Measurements from ENCODE around the gene ITPKB.
"Not testable (repeated sequence)": the region's sequence is repeated elsewhere in the genome, so short reads cannot be mapped to it uniquely, and the experiment has no call there.

ITPKB gene

GRCh38 chr1:226639631-226640061 lies 99.4 kb downstream of the ITPKB start:
- WGBS, 2 donors (ENCODE audit: extremely low coverage in 2 of 2, insufficient read length in 2 of 2, insufficient replicate concordance in 1 of 2): no CpG with 5 or more reads among the region's 18 CpGs
- Histone ChIP-seq H3K4me2 (ENCODE audit: insufficient read depth, low read length, poor library complexity, severe bottlenecking) (no peak overlapping the region), H3K14ac (ENCODE audit: low read length) (no peak overlapping the region), H3K18ac (ENCODE audit: low read length) (peak overlapping the region; percentile 58), H3K36me3 (replicated peaks in 1 of 2; ENCODE audit: control insufficient read depth in 2 of 2, insufficient read depth in 2 of 2, low read length in 2 of 2) (peaks cover 0 to 15% of the 10 kb centered on the region in 2 donors), H3K79me1 (ENCODE audit: low read depth, low read length) (peaks cover 1% of the 10 kb centered on the region), H2BK5ac (ENCODE audit: low read length) (no peak overlapping the region), H3K4me3 (ENCODE audit: low read length in 2 of 2) (no peak overlapping the region), H3K9ac (ENCODE audit: low read depth, low read length, poor library complexity) (no peak overlapping the region), H4K91ac (ENCODE audit: low read depth, low read length, poor library complexity) (no peak overlapping the region), H2BK120ac (ENCODE audit: low read depth, low read length) (no peak overlapping the region), H3K27ac (replicated peaks; ENCODE audit: low read length) (no peak overlapping the region), H3K4me1 (ENCODE audit: control insufficient read depth in 2 of 2, insufficient read depth in 1 of 2, low read depth in 1 of 2, low read length in 2 of 2) (peaks cover 12 to 23% of the 10 kb centered on the region in 2 donors), H3K9me3 (replicated peaks in 1 of 2; ENCODE audit: control insufficient read depth in 2 of 2, insufficient read depth in 1 of 2, low read depth in 1 of 2, low read length in 2 of 2) (no peaks in the 10 kb centered on the region), H4K8ac (ENCODE audit: low read depth, low read length) (no peak overlapping the region), H2BK12ac (ENCODE audit: low read length) (no peak overlapping the region), H2AK5ac (ENCODE audit: low read depth, low read length) (peak overlapping the region; percentile 59), H3K27me3 (ENCODE audit: control insufficient read depth in 3 of 3, insufficient read depth in 3 of 3, low read depth in 1 of 3, low read length in 3 of 3) (no peaks in the 10 kb centered on the region), H3K4ac (ENCODE audit: low read length) (no peak overlapping the region), H2AFZ (ENCODE audit: low read length) (no peak overlapping the region), H2BK15ac (ENCODE audit: low read length) (no peak overlapping the region), H3K23ac (ENCODE audit: low read depth, low read length, poor library complexity) (no peak overlapping the region)
- DNase-seq (ENCODE audit: low spot score): no peak

GRCh38 chr1:226639206-226639605 lies 99.9 kb downstream of the ITPKB start:
- not testable (repeated sequence) for H3K4ac ChIP-seq (ENCODE audit: low read length); H3K27me3 ChIP-seq (ENCODE audit: control insufficient read depth in 3 of 3, insufficient read depth in 3 of 3, low read depth in 1 of 3, low read length in 3 of 3); H4K91ac ChIP-seq (ENCODE audit: low read depth, low read length, poor library complexity); H2BK120ac ChIP-seq (ENCODE audit: low read depth, low read length); H2BK5ac ChIP-seq (ENCODE audit: low read length); H3K4me2 ChIP-seq (ENCODE audit: insufficient read depth, low read length, poor library complexity, severe bottlenecking); H3K23ac ChIP-seq (ENCODE audit: low read depth, low read length, poor library complexity); H3K18ac ChIP-seq (ENCODE audit: low read length); H2BK12ac ChIP-seq (ENCODE audit: low read length); H3K9me3 ChIP-seq (replicated peaks in 1 of 2; ENCODE audit: control insufficient read depth in 2 of 2, insufficient read depth in 1 of 2, low read depth in 1 of 2, low read length in 2 of 2); H3K9ac ChIP-seq (ENCODE audit: low read depth, low read length, poor library complexity); H3K79me1 ChIP-seq (ENCODE audit: low read depth, low read length); H3K14ac ChIP-seq (ENCODE audit: low read length); H2AK5ac ChIP-seq (ENCODE audit: low read depth, low read length); H2BK15ac ChIP-seq (ENCODE audit: low read length); H3K27ac ChIP-seq (replicated peaks; ENCODE audit: low read length); DNase-seq (ENCODE audit: low spot score); H4K8ac ChIP-seq (ENCODE audit: low read depth, low read length); H3K4me3 ChIP-seq (ENCODE audit: low read length in 2 of 2); H2AFZ ChIP-seq (ENCODE audit: low read length)
- H3K4me1 ChIP-seq (ENCODE audit: control insufficient read depth in 2 of 2, insufficient read depth in 1 of 2, low read depth in 1 of 2, low read length in 2 of 2): peaks cover 12 to 22% of the 10 kb centered on the region in 2 donors
- H3K36me3 ChIP-seq (replicated peaks in 1 of 2; ENCODE audit: control insufficient read depth in 2 of 2, insufficient read depth in 2 of 2, low read length in 2 of 2): peaks cover 0 to 15% of the 10 kb centered on the region in 2 donors
- no CpG with 5 or more reads among the region's 8 CpGs for WGBS, 2 donors (ENCODE audit: extremely low coverage in 2 of 2, insufficient read length in 2 of 2, insufficient replicate concordance in 1 of 2)

- H3K36me3 ChIP-seq (replicated peaks in 1 of 2; ENCODE audit: control insufficient read depth in 2 of 2, insufficient read depth in 2 of 2, low read length in 2 of 2): peaks cover 0 to 15% of the 10 kb centered on the region in 2 donors
- H2AK5ac ChIP-seq (ENCODE audit: low read depth, low read length): no peak overlapping the region
- no peak overlapping the region for H2BK12ac ChIP-seq (ENCODE audit: low read length)
- H2BK15ac ChIP-seq (ENCODE audit: low read length): no peak overlapping the region
- DNase-seq (ENCODE audit: low spot score): no peak
- peaks cover 10 to 16% of the 10 kb centered on the region in 2 donors for H3K4me1 ChIP-seq (ENCODE audit: control insufficient read depth in 2 of 2, insufficient read depth in 1 of 2, low read depth in 1 of 2, low read length in 2 of 2)
- H3K79me1 ChIP-seq (ENCODE audit: low read depth, low read length): peaks cover 1% of the 10 kb centered on the region
- no CpG with 5 or more reads among the region's 16 CpGs for WGBS, 2 donors (ENCODE audit: extremely low coverage in 2 of 2, insufficient read length in 2 of 2, insufficient replicate concordance in 1 of 2)
- no peak overlapping the region for H4K91ac ChIP-seq (ENCODE audit: low read depth, low read length, poor library complexity)
- no peaks in the 10 kb centered on the region for H3K9me3 ChIP-seq (replicated peaks in 1 of 2; ENCODE audit: control insufficient read depth in 2 of 2, insufficient read depth in 1 of 2, low read depth in 1 of 2, low read length in 2 of 2)
- no peak overlapping the region for H3K23ac ChIP-seq (ENCODE audit: low read depth, low read length, poor library complexity)
- no peak overlapping the region for H3K4ac ChIP-seq (ENCODE audit: low read length)
- H3K27ac ChIP-seq (replicated peaks; ENCODE audit: low read length): no peak overlapping the region
- no peak overlapping the region for H3K18ac ChIP-seq (ENCODE audit: low read length)
- H2BK120ac ChIP-seq (ENCODE audit: low read depth, low read length): no peak overlapping the region
- no peak overlapping the region for H3K14ac ChIP-seq (ENCODE audit: low read length)
- H3K4me2 ChIP-seq (ENCODE audit: insufficient read depth, low read length, poor library complexity, severe bottlenecking): no peak overlapping the region
- H2BK5ac ChIP-seq (ENCODE audit: low read length): no peak overlapping the region
- no peak overlapping the region for H3K9ac ChIP-seq (ENCODE audit: low read depth, low read length, poor library complexity)
- H3K4me3 ChIP-seq (ENCODE audit: low read length in 2 of 2): no peak overlapping the region
- H4K8ac ChIP-seq (ENCODE audit: low read depth, low read length): no peak overlapping the region
- no peak overlapping the region for H2AFZ ChIP-seq (ENCODE audit: low read length)
- no peaks in the 10 kb centered on the region for H3K27me3 ChIP-seq (ENCODE audit: control insufficient read depth in 3 of 3, insufficient read depth in 3 of 3, low read depth in 1 of 3, low read length in 3 of 3)
Observed at GRCh38 chr1:226638608-226639007, 100.5 kb downstream of the ITPKB start.

- peak overlapping the region; percentile 57 for H2AK5ac ChIP-seq (ENCODE audit: low read depth, low read length)
Observed at GRCh38 chr1:226638001-226638601, 101.0 kb downstream of the ITPKB start.

More at GRCh38 chr1:226638001-226638601, 101.0 kb downstream of the ITPKB start:
- no peak overlapping the region for H4K91ac ChIP-seq (ENCODE audit: low read depth, low read length, poor library complexity)
- no peak overlapping the region for H3K14ac ChIP-seq (ENCODE audit: low read length)
- peak overlapping the region; percentile 23 for H3K23ac ChIP-seq (ENCODE audit: low read depth, low read length, poor library complexity)
- no CpG with 5 or more reads among the region's 10 CpGs for WGBS, 2 donors (ENCODE audit: extremely low coverage in 2 of 2, insufficient read length in 2 of 2, insufficient replicate concordance in 1 of 2)
- no peak overlapping the region for H4K8ac ChIP-seq (ENCODE audit: low read depth, low read length)
- H3K27ac ChIP-seq (replicated peaks; ENCODE audit: low read length): no peak overlapping the region
- H3K4me2 ChIP-seq (ENCODE audit: insufficient read depth, low read length, poor library complexity, severe bottlenecking): no peak overlapping the region
- no peak overlapping the region for H2BK120ac ChIP-seq (ENCODE audit: low read depth, low read length)
- peak overlapping the region; percentile 20 for H3K18ac ChIP-seq (ENCODE audit: low read length)
- H2BK5ac ChIP-seq (ENCODE audit: low read length): no peak overlapping the region
- H3K79me1 ChIP-seq (ENCODE audit: low read depth, low read length): peaks cover 1% of the 10 kb centered on the region
- no peak overlapping the region for H3K4me3 ChIP-seq (ENCODE audit: low read length in 2 of 2)
- DNase-seq (ENCODE audit: low spot score): no peak
- peaks cover 6 to 12% of the 10 kb centered on the region in 2 donors for H3K4me1 ChIP-seq (ENCODE audit: control insufficient read depth in 2 of 2, insufficient read depth in 1 of 2, low read depth in 1 of 2, low read length in 2 of 2)
- H3K36me3 ChIP-seq (replicated peaks in 1 of 2; ENCODE audit: control insufficient read depth in 2 of 2, insufficient read depth in 2 of 2, low read length in 2 of 2): peaks cover 0 to 15% of the 10 kb centered on the region in 2 donors
- H2AFZ ChIP-seq (ENCODE audit: low read length): no peak overlapping the region
- H3K9ac ChIP-seq (ENCODE audit: low read depth, low read length, poor library complexity): no peak overlapping the region
- H2BK12ac ChIP-seq (ENCODE audit: low read length): no peak overlapping the region
- H3K27me3 ChIP-seq (ENCODE audit: control insufficient read depth in 3 of 3, insufficient read depth in 3 of 3, low read depth in 1 of 3, low read length in 3 of 3): no peaks in the 10 kb centered on the region
- no peak overlapping the region for H2BK15ac ChIP-seq (ENCODE audit: low read length)
- H3K4ac ChIP-seq (ENCODE audit: low read length): no peak overlapping the region
- no peaks in the 10 kb centered on the region for H3K9me3 ChIP-seq (replicated peaks in 1 of 2; ENCODE audit: control insufficient read depth in 2 of 2, insufficient read depth in 1 of 2, low read depth in 1 of 2, low read length in 2 of 2)
